Measurements from ENCODE around the gene KISS1R.
"Not testable (repeated sequence)": the region's sequence is repeated elsewhere in the genome, so short reads cannot be mapped to it uniquely, and the experiment has no call there.

KISS1R gene

GRCh38 chr19:954672-955494, 37.8 kb downstream of the KISS1R start:
- no peak overlapping the region for H3K4me3 ChIP-seq (ENCODE audit: low read depth, low read length)
- TF ChIP-seq CTCF (IDR thresholded peaks at IDR 0.05; ENCODE audit: low read depth, low read length): no peak

DNA sequence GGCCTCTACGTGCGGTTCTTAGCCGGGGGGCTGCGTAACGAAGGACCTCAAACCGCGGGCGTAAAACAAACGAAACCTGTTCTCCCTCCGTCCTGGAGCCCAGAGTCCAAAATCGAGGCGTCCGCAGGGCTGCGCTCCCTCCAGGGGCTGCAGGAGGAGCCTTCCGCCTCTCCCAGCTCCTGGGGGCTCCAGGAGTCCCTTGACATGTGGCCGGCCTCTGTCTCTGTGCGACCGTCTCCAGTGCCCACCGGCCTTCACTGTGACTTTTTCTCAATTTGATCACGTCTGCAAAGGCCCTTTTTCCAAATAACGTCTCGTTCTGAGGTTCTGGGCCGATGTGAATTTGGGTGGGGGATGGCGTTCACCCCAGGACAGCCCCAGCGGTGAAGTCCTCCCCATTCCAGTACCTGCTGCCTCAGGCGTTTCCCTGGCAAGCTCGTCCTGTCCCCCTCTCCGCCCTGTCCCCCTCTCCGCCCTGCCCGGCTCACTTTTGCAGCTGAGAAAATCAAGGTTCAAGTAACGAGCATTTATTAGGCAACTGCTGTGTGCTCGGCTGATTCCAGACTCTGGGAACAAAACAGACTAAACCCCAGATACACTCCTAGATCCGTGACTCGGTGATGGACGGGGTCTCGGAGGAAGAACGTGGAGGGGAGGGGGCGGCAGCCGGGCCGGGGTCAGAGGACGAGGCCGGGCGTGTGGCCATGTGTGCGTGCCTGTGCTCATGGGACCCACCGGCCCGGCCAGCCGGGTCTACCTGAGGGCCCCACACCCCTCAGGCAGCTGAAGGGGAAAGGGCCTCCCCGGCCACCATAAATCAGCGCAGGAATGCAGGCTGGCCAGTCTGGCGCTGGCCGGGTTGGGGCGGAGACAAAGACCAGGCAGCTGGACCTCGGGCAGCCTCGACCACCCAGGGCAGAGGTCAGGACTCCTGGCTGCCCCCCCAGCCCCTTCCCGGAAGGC, 39.0 kb downstream of the KISS1R start:
- H3K4me3 ChIP-seq (ENCODE audit: low read depth, low read length): no peak overlapping the region
- no peak for TF ChIP-seq CTCF (IDR thresholded peaks at IDR 0.05; ENCODE audit: low read depth, low read length)

GRCh38 chr19:956766-957440, 39.8 kb downstream of the KISS1R start:
- H3K4me3 ChIP-seq (ENCODE audit: low read depth, low read length): no peak overlapping the region
- no peak for TF ChIP-seq CTCF (IDR thresholded peaks at IDR 0.05; ENCODE audit: low read depth, low read length)

- not testable (repeated sequence) for H3K4me3 ChIP-seq (ENCODE audit: low read depth, low read length)
Measured at GRCh38 chr19:957578-957977, 40.4 kb downstream of the KISS1R start.

DNA sequence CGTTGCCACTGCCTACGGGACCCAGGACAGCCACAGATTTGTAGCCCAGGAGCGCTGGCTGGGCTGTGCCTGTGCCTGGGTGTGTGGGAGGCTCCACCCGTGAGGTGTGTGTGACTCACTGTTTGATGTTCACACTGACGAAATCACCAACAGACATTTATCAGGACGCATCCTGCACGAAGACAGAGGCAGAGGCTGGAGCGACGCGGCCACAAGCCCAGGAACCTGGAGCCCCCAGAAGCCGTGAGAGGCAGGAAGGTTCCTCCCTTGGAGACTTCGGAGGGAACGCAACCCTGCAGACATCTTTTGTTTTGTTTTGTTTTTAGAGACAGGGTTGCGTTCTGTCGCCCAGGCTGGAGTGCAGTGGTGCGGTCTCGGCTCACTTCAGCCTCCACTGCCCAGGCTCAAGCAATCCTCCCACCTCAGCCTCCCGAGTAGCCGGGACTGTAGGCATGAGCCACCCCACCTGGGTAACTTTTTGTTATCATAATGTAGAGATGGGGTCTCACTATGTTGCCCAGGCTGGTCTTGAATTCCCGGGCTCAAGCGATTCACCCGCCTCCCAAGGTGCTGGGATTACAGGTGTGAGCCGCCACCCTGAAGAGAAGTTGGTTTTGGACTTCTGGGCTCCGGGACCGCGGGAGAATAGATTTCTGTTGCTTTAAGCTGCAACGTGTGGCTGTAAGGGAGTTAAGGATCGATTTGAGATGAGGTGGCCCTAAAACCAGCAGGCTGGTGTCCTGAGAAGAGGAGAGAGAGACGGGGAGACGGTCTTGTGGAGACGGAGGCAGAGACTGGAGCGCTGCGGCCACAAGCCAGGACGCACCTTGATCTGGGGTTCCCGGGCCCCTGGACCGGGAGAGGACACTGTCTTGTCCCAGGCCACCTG, 42.1 kb downstream of the KISS1R start:
- no peak for TF ChIP-seq CTCF (IDR thresholded peaks at IDR 0.05; ENCODE audit: low read depth, low read length)
- no peak overlapping the region for H3K4me3 ChIP-seq (ENCODE audit: low read depth, low read length)

GRCh38 chr19:960020-960419, 42.9 kb downstream of the KISS1R start:
- no peak for TF ChIP-seq CTCF (IDR thresholded peaks at IDR 0.05; ENCODE audit: low read depth, low read length)
- H3K4me3 ChIP-seq (ENCODE audit: low read depth, low read length): no peak overlapping the region

DNA sequence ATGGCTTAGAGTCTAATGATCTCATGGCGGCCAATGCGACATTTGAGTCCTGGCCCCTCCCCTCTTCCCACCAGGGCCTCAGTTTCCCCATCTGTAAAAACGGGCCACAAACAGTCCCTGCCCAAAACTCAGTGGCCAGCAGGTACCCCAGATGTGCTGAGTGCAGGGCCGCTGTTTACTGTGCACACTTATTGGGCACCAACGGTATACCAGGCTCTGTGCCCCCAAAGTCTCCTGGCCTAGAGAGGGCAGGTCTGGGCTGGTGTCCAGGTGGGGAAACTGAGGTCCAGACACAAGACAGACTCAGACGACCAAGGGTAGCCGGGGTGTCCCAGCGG, 43.4 kb downstream of the KISS1R start:
- H3K4me3 ChIP-seq (ENCODE audit: low read depth, low read length): no peak overlapping the region
- no peak for TF ChIP-seq CTCF (IDR thresholded peaks at IDR 0.05; ENCODE audit: low read depth, low read length)
